ENCODE data around the gene UBE2I.

GRCh38 chr16:1313721-1314369, 4.4 kb downstream of the UBE2I start:
- TF ChIP-seq CTCF (IDR thresholded peaks at IDR 0.05; ENCODE audit: insufficient read depth, low read length, poor library complexity, severe bottlenecking): no peak
- TF ChIP-seq EZH2phosphoT487 (conservative IDR thresholded peaks at IDR 0.05; ENCODE audit: low read length): no peak

Data from SU-DHL-6 (cell line).